ENCODE measurements around the gene CERS5. TPM values are rescaled to one million over a fixed set of nuclear protein-coding genes. Genes with fewer than 3 reads are reported as not detected.

Gene CERS5
- total RNA-seq, 4 donors from 2014 or later, result 30.3 to 45.5 (median 40.5) TPM

- DNase-seq (ENCODE audit: low spot score in 2 of 2), result no peak
- Histone ChIP-seq H3K36me3 (peaks cover 0 to 38% (median 0%) of the 10 kb centered on the region in 3 donors), H3K9me3 (no peaks in the 10 kb centered on the region), H3K4me1 (peaks cover 0 to 13% (median 8%) of the 10 kb centered on the region in 4 donors), H3K27ac (peak overlapping the region in 1 of 4 donors; percentile 62), H3K4me3 (no peak overlapping the region), H3K27me3 (no peaks in the 10 kb centered on the region)
- no peak for TF ChIP-seq CTCF (IDR thresholded peaks at IDR 0.05)
- no peak for TF ChIP-seq EP300 (IDR thresholded peaks at IDR 0.05)
- TF ChIP-seq POLR2A (IDR thresholded peaks at IDR 0.05), result no peak
- WGBS, 2 donors, result 87 to 97% methylated on average over 5 of the region's 5 CpGs
Observed at GRCh38 chr12:50192908-50193307, 25.7 kb upstream of the CERS5 start.

GRCh38 chr12:50192236-50192635 is 25.1 kb upstream of the CERS5 start:
- Histone ChIP-seq H3K4me1 (peaks cover 0 to 20% (median 12%) of the 10 kb centered on the region in 4 donors), H3K36me3 (peaks cover 0 to 35% (median 0%) of the 10 kb centered on the region in 3 donors), H3K9me3 (no peaks in the 10 kb centered on the region), H3K4me3 (no peak overlapping the region), H3K27me3 (no peaks in the 10 kb centered on the region), H3K27ac (peak overlapping the region in 1 of 4 donors; percentile 62)
- DNase-seq (ENCODE audit: low spot score in 2 of 2), result no peak
- TF ChIP-seq CTCF (IDR thresholded peaks at IDR 0.05) (no peak), EP300 (IDR thresholded peaks at IDR 0.05) (no peak), POLR2A (IDR thresholded peaks at IDR 0.05) (no peak)
- 94 to 97% methylated on average over 4 of the region's 4 CpGs for WGBS, 2 donors

- WGBS, 2 donors, result 92 to 100% methylated on average over 1 of the region's 1 CpG
- TF ChIP-seq POLR2A (IDR thresholded peaks at IDR 0.05) (no peak), EP300 (IDR thresholded peaks at IDR 0.05) (no peak), CTCF (IDR thresholded peaks at IDR 0.05) (no peak)
- Histone ChIP-seq H3K9me3 (no peaks in the 10 kb centered on the region), H3K27me3 (no peaks in the 10 kb centered on the region), H3K36me3 (peaks cover 0 to 35% (median 0%) of the 10 kb centered on the region in 3 donors), H3K4me3 (no peak overlapping the region), H3K27ac (no peak overlapping the region), H3K4me1 (peaks cover 0 to 29% (median 23%) of the 10 kb centered on the region in 4 donors)
- DNase-seq (ENCODE audit: low spot score in 2 of 2), result no peak
Observed at GRCh38 chr12:50190859-50191258, 23.7 kb upstream of the CERS5 start.

GRCh38 chr12:50188875-50189575 is 21.9 kb upstream of the CERS5 start:
- no peaks in the 10 kb centered on the region for H3K9me3 ChIP-seq

More at GRCh38 chr12:50188875-50189575, 21.9 kb upstream of the CERS5 start:
- WGBS, 2 donors, result 80 to 85% methylated on average over 5 of the region's 5 CpGs
- peak overlapping the region in 2 of 4 donors; percentile 84 to 89 for H3K27ac ChIP-seq
- no peak for DNase-seq (ENCODE audit: low spot score in 2 of 2)
- no peaks in the 10 kb centered on the region for H3K27me3 ChIP-seq
- H3K4me3 ChIP-seq, result no peak overlapping the region
- peaks cover 0 to 24% (median 0%) of the 10 kb centered on the region in 3 donors for H3K36me3 ChIP-seq
- TF ChIP-seq EP300 (IDR thresholded peaks at IDR 0.05), result no peak
- no peak for TF ChIP-seq POLR2A (IDR thresholded peaks at IDR 0.05)
- TF ChIP-seq CTCF (IDR thresholded peaks at IDR 0.05), result no peak
- peaks cover 0 to 44% (median 27%) of the 10 kb centered on the region in 4 donors for H3K4me1 ChIP-seq
